H1 (cell line): ENCODE data around the gene KCNK4. TPM values are rescaled to one million over a fixed set of nuclear protein-coding genes. Genes with fewer than 3 reads are reported as not detected.
A peak's percentile ranks its signal among the peaks of the same experiment; 100 is the strongest.

Source experiments
- CTCF ChIA-PET: fragments of 300-600 bp; sonication (Branson Sonifier 250); formaldehyde crosslinking; loops from one replicate; lab custom pipeline; 2021; ENCODE audit not compliant: partially characterized antibody; lab: Charles Lee
- POLR2A ChIA-PET: fragments of 300-600 bp; sonication (Branson Sonifier 250); formaldehyde crosslinking; loops from one replicate; lab custom pipeline; 2021; ENCODE audit warnings: inconsistent platforms; ENCODE audit not compliant: partially characterized antibody; lab: Charles Lee
- DNase-seq, 2 experiments: peaks; one replicate each; pipeline versions ENCODE4 v3.0.0 to v3.0.0-alpha.2; 2010 to 2022; ENCODE audit warnings: low spot score in 2 of 2, low read depth in 1 of 2, mixed read lengths in 1 of 2
- FAIRE-seq: peaks from 2 replicates; lab custom pipeline; 2011; peaks lifted over from hg19 to GRCh38; lab: Jason Lieb, UNC
- H2AFZ ChIP-seq: 2 replicates; pipeline ENCODE4 v1.8.1; 2012; ENCODE audit warnings: low read length, inconsistent platforms
- H2AK5ac ChIP-seq: 2 replicates; pipeline ENCODE4 v1.6.1; 2013; ENCODE audit warnings: low read depth, low read length
- H2BK120ac ChIP-seq: replicated peaks from 2 replicates; pipeline ENCODE3; 2013; ENCODE audit warnings: low read depth, low read length, inconsistent platforms
- H2BK12ac ChIP-seq: 2 replicates; pipeline ENCODE4 v1.6.1; 2013; ENCODE audit warnings: low read depth, low read length
- H2BK15ac ChIP-seq: 2 replicates; pipeline ENCODE4 v1.6.1; 2013; ENCODE audit warnings: low read length
- H2BK20ac ChIP-seq: 2 replicates; pipeline ENCODE4 v1.6.1; 2013; ENCODE audit warnings: low read length
- H2BK5ac ChIP-seq: 2 replicates; pipeline ENCODE4 v1.6.1; 2013; ENCODE audit warnings: low read depth, low read length
- H3K14ac ChIP-seq: 2 replicates; pipeline ENCODE4 v1.6.1; 2013; ENCODE audit warnings: inconsistent platforms; ENCODE audit not compliant: insufficient read length
- H3K18ac ChIP-seq: 2 replicates; pipeline ENCODE4 v1.6.1; 2013; ENCODE audit warnings: low read length; ENCODE audit errors: extremely low read depth
- H3K23ac ChIP-seq: 2 replicates; pipeline ENCODE4 v1.6.1; 2013; ENCODE audit warnings: inconsistent platforms; ENCODE audit not compliant: insufficient read length
- H3K23me2 ChIP-seq: 2 replicates; pipeline ENCODE4 v1.6.1; 2013; ENCODE audit warnings: low read depth, low read length
- H3K27ac ChIP-seq: 2 replicates; pipeline ENCODE4 v1.6.1; 2011; ENCODE audit warnings: low read depth, low read length, inconsistent platforms
- H3K27me3 ChIP-seq, 4 experiments: replicated peaks in 1 of 4; 1 replicate in 1 of 4; 2 replicates in 3 of 4; pipeline versions ENCODE4 v1.6.1 to v1.8.1; 2011 to 2013; ENCODE audit warnings: low read length in 3 of 4, mild to moderate bottlenecking in 3 of 4, inconsistent platforms in 2 of 4, mixed read lengths in 2 of 4, moderate library complexity in 1 of 4; ENCODE audit not compliant: control insufficient read depth in 3 of 4, insufficient read depth in 3 of 4; ENCODE audit errors: extremely low read depth in 1 of 4
- H3K36me3 ChIP-seq, 4 experiments: 2 replicates each; pipeline versions ENCODE4 v1.6.1 to v1.8.1; 2011 to 2013; ENCODE audit warnings: mild to moderate bottlenecking in 4 of 4, low read length in 3 of 4, moderate library complexity in 2 of 4, control low read depth in 1 of 4, inconsistent platforms in 1 of 4; ENCODE audit not compliant: insufficient read depth in 4 of 4, control insufficient read depth in 2 of 4
- H3K4ac ChIP-seq: replicated peaks from 2 replicates; pipeline ENCODE3; 2013; ENCODE audit warnings: low read length, low read depth, mixed read lengths, inconsistent platforms; ENCODE audit not compliant: insufficient read length
- H3K4me1 ChIP-seq, 4 experiments: replicated peaks in 1 of 4; 1 replicate in 1 of 4; 2 replicates in 3 of 4; pipeline versions ENCODE4 v1.6.1 to v1.8.1; 2011 to 2013; ENCODE audit warnings: low read length in 3 of 4, inconsistent platforms in 2 of 4, mixed read lengths in 1 of 4; ENCODE audit not compliant: insufficient read depth in 4 of 4, control insufficient read depth in 3 of 4
- H3K4me2 ChIP-seq, 2 experiments: 2 replicates each; pipeline versions ENCODE4 v1.6.1 to v1.8.1; 2011 to 2013; ENCODE audit warnings: low read depth in 2 of 2, low read length in 2 of 2, control low read depth in 1 of 2, inconsistent platforms in 1 of 2, mild to moderate bottlenecking in 1 of 2; ENCODE audit not compliant: insufficient read depth in 1 of 2
- H3K4me3 ChIP-seq, 4 experiments: fragments of 200-600, 300-600 bp in 1 of 4; sonication (generic), shearing (Covaris generic), sonication (Bioruptor Twin) in 1 of 4; 2 replicates each; pipeline versions ENCODE4 v1.5.1 to v1.8.1; 2011 to 2016; ENCODE audit warnings: low read length in 4 of 4, low read depth in 3 of 4, control low read depth in 2 of 4, inconsistent platforms in 2 of 4, mild to moderate bottlenecking in 2 of 4, mixed read lengths in 1 of 4, moderate library complexity in 1 of 4; ENCODE audit not compliant: insufficient read depth in 2 of 4; ENCODE audit errors: extremely low read depth in 1 of 4
- H3K56ac ChIP-seq: replicated peaks from 2 replicates; pipeline ENCODE3; 2013; ENCODE audit warnings: low read depth, mild to moderate bottlenecking, mixed read lengths, low read length, inconsistent platforms; ENCODE audit not compliant: insufficient read length
- H3K79me1 ChIP-seq: 2 replicates; pipeline ENCODE4 v1.6.1; 2013; ENCODE audit warnings: low read depth, low read length, control low read depth
- H3K79me2 ChIP-seq, 2 experiments: 2 replicates each; pipeline versions ENCODE4 v1.6.1 to v1.8.1; 2012 to 2013; ENCODE audit warnings: low read length in 2 of 2, mild to moderate bottlenecking in 2 of 2, inconsistent platforms in 1 of 2; ENCODE audit not compliant: insufficient read depth in 2 of 2, control insufficient read depth in 1 of 2
- H3K9ac ChIP-seq, 4 experiments: replicated peaks in 1 of 4; 1 replicate in 1 of 4; 2 replicates in 3 of 4; pipeline versions ENCODE4 v1.6.1 to v1.8.1; 2011 to 2013; ENCODE audit warnings: low read depth in 3 of 4, low read length in 3 of 4, control low read depth in 2 of 4, mild to moderate bottlenecking in 2 of 4, moderate library complexity in 2 of 4, inconsistent platforms in 1 of 4; ENCODE audit errors: extremely low read depth in 1 of 4
- H3K9me3 ChIP-seq, 2 experiments: 2 replicates each; pipeline versions ENCODE4 v1.6.1 to v1.8.1; 2012 to 2013; ENCODE audit warnings: mild to moderate bottlenecking in 2 of 2, moderate library complexity in 2 of 2, control low read depth in 1 of 2, inconsistent platforms in 1 of 2, low read depth in 1 of 2, low read length in 1 of 2, mixed read lengths in 1 of 2; ENCODE audit not compliant: insufficient read depth in 2 of 2
- H4K20me1 ChIP-seq, 2 experiments: replicated peaks in 1 of 2; 2 replicates each; pipeline versions ENCODE3 to v1.8.1; 2011 to 2013; ENCODE audit warnings: inconsistent platforms in 2 of 2, low read length in 2 of 2, mild to moderate bottlenecking in 1 of 2; ENCODE audit not compliant: insufficient read depth in 2 of 2, control insufficient read depth in 1 of 2
- H4K5ac ChIP-seq: 2 replicates; pipeline ENCODE4 v1.6.1; 2013; ENCODE audit warnings: low read length, low read depth, mixed read lengths, inconsistent platforms; ENCODE audit not compliant: insufficient read length
- H4K8ac ChIP-seq: 2 replicates; pipeline ENCODE4 v1.8.0; 2013; ENCODE audit warnings: mild to moderate bottlenecking, moderate library complexity, low read length, inconsistent platforms; ENCODE audit not compliant: insufficient read depth; ENCODE audit errors: extremely low read depth
- H4K91ac ChIP-seq: replicated peaks from 2 replicates; pipeline ENCODE3; 2013; ENCODE audit warnings: low read length, mixed read lengths, inconsistent platforms; ENCODE audit not compliant: insufficient read length
- ATF2 ChIP-seq: IDR thresholded peaks from 2 replicates; pipeline ENCODE4 v1.6.1; 2012; ENCODE audit warnings: low read length, inconsistent platforms
- CBX8 ChIP-seq: fragments of 300-800, 300-1000 bp; sonication (generic); IDR thresholded peaks from 2 replicates; pipeline ENCODE4 v1.7.1; 2016; ENCODE audit warnings: low read depth, low read length, borderline replicate concordance
- CREB1 ChIP-seq: IDR thresholded peaks from 2 replicates; pipeline ENCODE4 v1.6.1; 2012; ENCODE audit warnings: inconsistent platforms
- JUND ChIP-seq: IDR thresholded peaks from 2 replicates; pipeline ENCODE4 v1.6.1; 2011; ENCODE audit warnings: mild to moderate bottlenecking, improper control_type of control experiment, low read length
- NANOG ChIP-seq: IDR thresholded peaks from 2 replicates; pipeline ENCODE4 v1.6.1; 2011; ENCODE audit warnings: low read length, low read depth, mild to moderate bottlenecking, inconsistent platforms; ENCODE audit not compliant: insufficient read depth, poor library complexity, severe bottlenecking
- PHF8 ChIP-seq: fragments of 200-600 bp; sonication (generic); conservative IDR thresholded peaks from 2 replicates; pipeline ENCODE4 v1.7.1; 2012; ENCODE audit warnings: low read depth, mild to moderate bottlenecking, inconsistent platforms, low read length, moderate library complexity
- RAD21 ChIP-seq, 2 experiments: IDR thresholded peaks in 1 of 2; conservative IDR thresholded peaks in 1 of 2; 2 replicates each; pipeline ENCODE4 v1.6.1; 2011; ENCODE audit warnings: low read depth in 2 of 2, low read length in 2 of 2, improper control_type of control experiment in 1 of 2, inconsistent platforms in 1 of 2, mild to moderate bottlenecking in 1 of 2, moderate library complexity in 1 of 2
- TCF12 ChIP-seq: IDR thresholded peaks from 2 replicates; pipeline ENCODE4 v1.6.1; 2011; ENCODE audit warnings: low read depth, mild to moderate bottlenecking, low read length
- WGBS, 2 experiments: shearing (Covaris generic) in 1 of 2; methylation state at CpG; one replicate each; pipeline versions ENCODE4 v1.1.6 to v1.1.7; 2013 to 2015; ENCODE audit warnings: low lambda C conversion rate in 2 of 2, mixed read lengths in 2 of 2, inconsistent platforms in 1 of 2, low coverage in 1 of 2, missing lambda C conversion rate in 1 of 2; ENCODE audit not compliant: insufficient replicate concordance in 2 of 2, insufficient coverage in 1 of 2, insufficient read length in 1 of 2; ENCODE audit errors: extremely low coverage in 1 of 2, missing lambda C conversion rate in 1 of 2; 5-methylcytosine and 5-hydroxymethylcytosine counted together
- polyA plus RNA-seq, 7 experiments: library from polyadenylated mRNA; depleted of rRNA in 3 of 7; stranded (reverse) in 5 of 7; unstranded in 2 of 7; fragments of >200 nt in 5 of 7; fragments of 200-250 nt in 2 of 7; gene quantifications; 1 replicate in 5 of 7; 2 replicates in 1 of 7; 4 replicates in 1 of 7; pipeline versions ENCODE4 v1.2.1 to v1.2.3, GENCODE V29; 2011 to 2013; ENCODE audit warnings: missing spikeins in 2 of 7, mixed read lengths in 2 of 7
- total RNA-seq: library from RNA; stranded (reverse); fragmentation: NEBNext Ultra II Directional; extraction: Animal tissue kit (Norgen Biotek cat#: 25700); gene quantifications from 2 replicates; pipeline ENCODE4 v1.2.1, GENCODE V29; 2021

The KCNK4 gene
- total and polyA plus RNA-seq, 2 of the 8 experiments (the other 6 are each of a cell fraction or from before 2014, with no cell fraction given): 0.19 TPM; not detected in 1

DNA sequence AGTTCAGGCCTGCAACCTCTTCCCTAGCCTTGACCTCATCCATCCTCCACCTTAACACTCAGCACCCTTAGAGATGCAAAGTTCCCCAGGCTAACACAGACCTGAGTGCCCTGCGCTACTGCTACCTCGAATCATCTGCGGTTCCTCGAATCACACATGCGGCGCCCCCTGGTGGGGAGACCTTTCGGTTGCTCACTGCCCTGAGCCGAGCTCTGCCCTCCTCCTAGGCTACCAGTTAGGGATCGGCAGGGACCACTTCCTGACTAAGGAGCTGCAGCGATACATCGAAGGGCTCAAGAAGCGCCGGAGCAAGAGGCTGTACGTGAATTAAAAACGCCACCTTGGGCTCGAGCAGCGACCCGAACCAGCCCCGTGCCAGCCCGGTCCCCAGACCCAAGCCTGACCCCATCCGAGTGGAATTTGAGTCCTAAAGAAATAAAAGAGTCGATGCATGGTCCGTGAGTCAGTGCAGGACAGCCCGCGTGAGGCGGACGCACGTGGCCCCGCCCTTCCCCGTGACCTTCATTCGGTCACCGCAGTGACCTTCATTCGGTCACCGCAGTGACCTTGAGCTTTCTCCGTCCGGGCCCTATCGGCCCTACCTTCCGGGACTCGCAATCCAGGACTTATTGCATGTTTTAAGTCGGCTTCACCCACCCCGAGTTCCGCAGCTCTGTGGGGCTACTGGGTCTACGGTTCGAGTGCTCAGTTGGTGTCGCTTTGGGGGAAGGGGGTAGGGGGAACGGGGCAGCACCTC is 13.4 kb downstream of the KCNK4 start:
- Histone ChIP-seq H2BK12ac (peak overlapping the region; percentile 80), H3K4me2 (peak overlapping the region; percentile 38 to 74), H2BK20ac (peak overlapping the region; percentile 80; the same call in 1 of the 2 replicates), H2BK120ac (peak overlapping the region; percentile 92), H3K79me1 (peaks cover 11% of the 10 kb centered on the region; the same call in 1 of the 2 replicates), H4K91ac (peak overlapping the region; percentile 98), H3K79me2 (peaks cover 0 to 17% of the 10 kb centered on the region in 2 experiments; a peak in 2 of 4 replicates), H3K4me1 (peaks cover 3 to 21% (median 18%) of the 10 kb centered on the region in 4 experiments; a peak in 6 of 7 replicates), H3K14ac (no peak overlapping the region), H2BK5ac (peak overlapping the region; percentile 98), H3K9me3 (no peaks in the 10 kb centered on the region; a peak in 1 of 4 replicates), H3K4me3 (peak overlapping the region; percentile 48 to 71 (median 58)), H3K36me3 (no peaks in the 10 kb centered on the region; a peak in 1 of 8 replicates), H4K20me1 (peaks cover 2 to 3% of the 10 kb centered on the region in 2 experiments), H3K9ac (peak overlapping the region in 3 of 4 experiments; percentile 73 to 88 (median 85); a peak in 6 of 7 replicates), H3K27me3 (peaks cover 13 to 30% (median 18%) of the 10 kb centered on the region in 4 experiments), H2BK15ac (peak overlapping the region; percentile 53; the same call in 1 of the 2 replicates), H2AK5ac (peak overlapping the region; percentile 30; the same call in 1 of the 2 replicates), H3K4ac (peak overlapping the region; percentile 83), H3K56ac (peak overlapping the region; percentile 97), H2AFZ (no peak overlapping the region), H3K23ac (no peak overlapping the region), H4K8ac (peak overlapping the region; percentile 97), H3K18ac (peak overlapping the region; percentile 99), H3K23me2 (peaks cover 15% of the 10 kb centered on the region; the same call in 1 of the 2 replicates), H3K27ac (peak overlapping the region; percentile 87), H4K5ac (peak overlapping the region; percentile 99)
- DNase-seq: peak; percentile 86 to 99
- CTCF ChIA-PET: interaction anchor here (0.7 to 20.8 kb wide), 23 partner anchors 9 to 340 kb away, joined by 3 to 614 read pairs (median 4); partner anchors contain the start of genes BAD, CCDC88B, FERMT3 and GPR137
- FAIRE-seq: peak; percentile 55
- 1% methylated on average over 46 of the region's 46 CpGs; no CpG with 5 or more reads in 1 of the 2 experiments for WGBS, 2 experiments
- POLR2A ChIA-PET: interaction anchor here (1.0 to 5.6 kb wide), 24 partner anchors 8 to 385 kb away, joined by 3 to 57 read pairs (median 6); partner anchors contain the start of genes BAD, FERMT3, FKBP2 and GPR137
- TF ChIP-seq TCF12 (no peak), JUND (no peak), CBX8 (no peak), NANOG (peak; percentile 35), CREB1 (0 out of 2 replicates have a peak, but pooled peaks have one; percentile 25), PHF8 (peak; percentile 62), RAD21 (IDR thresholded peaks at IDR 0.05 in 1 of 2, conservative IDR thresholded peaks at IDR 0.05 in 1 of 2; ENCODE audit: low read depth in 2 of 2, low read length in 2 of 2) (peak; percentile 54 to 69), ATF2 (0 out of 2 replicates have a peak, but pooled peaks have one; percentile 39)
